CD4-positive, alpha-beta T cell treated with Interferon alpha-2 for 1 hour (primary cell): Measurements from ENCODE around the gene TMEM119.
"Not testable (repeated sequence)": the region's sequence is repeated elsewhere in the genome, so short reads cannot be mapped to it uniquely, and the experiment has no call there.

Experiments
- DNase-seq, 2 donors: peaks; one replicate each; pipeline ENCODE4 v3.0.0-alpha.2; 2020 to 2022

The TMEM119 gene

DNA sequence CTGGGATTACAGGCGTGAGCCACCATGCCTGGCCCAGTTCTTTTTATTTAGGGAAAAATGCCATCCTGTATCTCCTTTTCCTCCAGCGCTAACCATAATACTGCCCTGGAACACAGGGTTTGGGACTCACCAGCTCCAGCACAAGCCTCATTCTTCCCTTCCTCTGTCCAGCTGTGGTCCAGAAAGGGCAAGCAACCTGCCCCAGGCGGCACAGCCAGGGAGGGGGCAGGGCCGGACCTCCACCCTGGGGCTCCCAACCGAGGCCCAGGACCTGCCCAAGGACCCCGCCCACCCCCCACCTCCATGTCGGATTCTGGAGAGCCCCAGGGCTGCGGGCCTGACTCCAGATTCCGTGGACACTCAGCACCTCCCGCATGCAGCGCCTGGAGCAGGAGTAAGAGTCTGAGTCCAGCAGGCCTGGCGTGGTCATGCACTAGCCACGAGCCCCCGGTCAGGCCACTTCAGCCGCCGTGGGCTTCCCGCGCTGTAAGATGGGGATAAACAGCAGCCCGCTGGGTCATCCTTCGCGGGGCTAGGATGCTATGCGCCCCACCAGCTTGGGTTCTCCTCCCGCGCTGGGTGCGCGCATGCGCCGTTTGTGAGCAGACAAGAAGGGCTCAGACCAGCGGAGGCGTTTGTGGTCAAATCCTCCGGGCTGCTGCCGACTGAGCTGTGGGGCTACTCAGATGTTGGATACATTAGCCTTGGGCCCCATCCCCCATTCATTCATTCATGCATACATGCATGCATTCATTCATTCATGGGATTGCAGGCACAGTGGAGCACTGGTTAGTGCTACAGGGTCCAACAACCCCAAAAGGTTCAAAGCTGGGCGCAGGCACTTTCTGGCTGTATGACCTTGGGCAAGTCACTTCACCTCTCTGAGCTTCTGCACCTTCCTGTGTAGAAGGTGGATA, 16.3 kb downstream of the TMEM119 start:
- DNase-seq, result no peak

DNA sequence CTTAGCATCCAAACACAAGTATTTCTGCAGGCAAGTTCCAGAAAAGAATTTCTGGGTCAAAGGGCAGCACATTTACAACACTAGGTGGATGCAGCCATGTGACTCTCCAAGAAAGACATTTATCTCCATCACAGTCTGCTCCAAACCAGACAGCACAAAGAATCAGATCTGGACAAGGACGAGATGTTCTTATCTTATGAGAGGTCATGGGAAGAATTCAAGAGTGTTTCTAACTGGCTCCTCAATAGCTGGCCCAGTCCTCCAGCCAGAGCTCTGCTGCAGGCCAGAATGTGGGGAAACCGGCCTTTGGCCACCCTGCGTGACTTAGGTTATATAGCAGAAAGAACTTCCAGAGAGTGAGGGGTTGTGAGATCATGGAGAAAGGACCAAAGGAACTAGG, 17.4 kb downstream of the TMEM119 start:
- DNase-seq, result no peak

DNA sequence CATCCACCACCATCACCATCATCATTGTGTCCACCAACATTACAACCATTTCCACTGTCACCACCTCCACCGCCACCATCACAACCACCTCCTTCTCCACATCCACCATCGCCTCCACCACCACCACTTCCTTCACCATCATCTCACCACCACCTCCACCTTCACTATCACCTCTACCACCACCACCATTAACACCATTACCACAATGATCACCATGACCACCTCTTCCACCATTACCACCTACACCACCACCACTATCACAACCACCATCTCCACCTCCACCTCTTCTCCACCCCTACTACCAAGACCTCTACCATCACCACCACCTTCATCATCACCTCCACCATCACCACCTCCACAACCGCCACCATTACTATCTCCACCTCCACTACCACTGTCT, 19.1 kb downstream of the TMEM119 start:
- no peak for DNase-seq

DNA sequence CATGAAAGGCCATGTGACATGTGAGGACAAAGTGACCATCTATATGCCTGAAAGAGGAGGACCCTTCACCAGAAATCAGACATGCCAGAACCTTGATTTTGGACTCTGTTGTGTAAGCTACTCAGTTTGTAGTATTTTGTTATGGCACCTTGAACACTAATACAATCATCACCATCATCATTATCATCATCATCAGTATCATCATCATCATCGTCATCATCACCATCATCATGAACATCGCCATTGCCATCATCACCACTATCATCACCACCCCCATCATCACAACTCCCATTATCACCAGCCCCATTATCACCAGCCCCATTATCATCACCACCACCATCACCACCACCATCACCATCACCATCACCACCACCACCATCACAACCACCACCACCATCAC, 19.6 kb downstream of the TMEM119 start:
- no peak for DNase-seq

DNA sequence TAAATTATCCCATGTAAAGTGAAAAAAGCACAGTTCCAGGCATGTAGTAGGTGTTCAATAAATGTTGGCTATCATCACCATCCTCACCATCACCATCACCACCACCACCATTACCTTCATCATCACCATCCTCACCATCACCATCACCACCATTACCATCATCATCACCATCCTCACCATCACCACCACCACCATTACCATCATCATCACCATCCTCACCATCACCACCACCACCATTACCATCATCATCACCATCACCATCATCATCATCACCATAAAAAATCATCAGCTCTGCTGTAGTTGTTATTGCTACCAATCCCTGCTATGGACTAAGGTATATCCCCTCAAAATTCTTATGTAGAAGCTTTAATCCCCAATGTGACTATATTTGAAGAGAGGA, 20.4 kb downstream of the TMEM119 start:
- no peak for DNase-seq

DNA sequence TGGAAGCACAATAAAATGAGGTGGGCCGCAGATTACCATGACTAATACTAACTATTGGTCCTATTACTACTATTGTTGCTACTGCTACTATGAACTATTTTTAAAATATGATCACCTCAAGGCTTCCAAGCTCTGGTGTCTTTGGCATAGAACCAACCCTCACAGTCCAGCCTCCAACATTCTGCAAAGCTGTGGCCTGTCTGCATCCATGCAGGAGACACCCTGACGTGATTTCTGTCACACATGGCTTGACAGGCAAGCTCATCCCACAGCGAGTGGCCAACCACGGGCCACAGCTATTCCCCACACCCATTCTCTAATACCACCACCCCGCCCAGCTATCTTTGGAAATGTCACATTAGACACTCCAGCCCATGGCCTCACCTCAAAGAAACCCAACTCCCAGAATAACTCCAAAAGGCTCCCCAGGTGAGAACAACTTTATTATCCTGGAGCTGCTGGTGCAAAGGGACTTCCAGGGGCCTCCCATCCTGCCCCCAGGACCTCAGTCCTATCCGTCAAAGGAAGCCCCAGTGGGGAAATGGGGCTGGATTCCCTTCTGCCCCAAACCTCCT, 21.1 kb downstream of the TMEM119 start:
- no peak for DNase-seq

DNA sequence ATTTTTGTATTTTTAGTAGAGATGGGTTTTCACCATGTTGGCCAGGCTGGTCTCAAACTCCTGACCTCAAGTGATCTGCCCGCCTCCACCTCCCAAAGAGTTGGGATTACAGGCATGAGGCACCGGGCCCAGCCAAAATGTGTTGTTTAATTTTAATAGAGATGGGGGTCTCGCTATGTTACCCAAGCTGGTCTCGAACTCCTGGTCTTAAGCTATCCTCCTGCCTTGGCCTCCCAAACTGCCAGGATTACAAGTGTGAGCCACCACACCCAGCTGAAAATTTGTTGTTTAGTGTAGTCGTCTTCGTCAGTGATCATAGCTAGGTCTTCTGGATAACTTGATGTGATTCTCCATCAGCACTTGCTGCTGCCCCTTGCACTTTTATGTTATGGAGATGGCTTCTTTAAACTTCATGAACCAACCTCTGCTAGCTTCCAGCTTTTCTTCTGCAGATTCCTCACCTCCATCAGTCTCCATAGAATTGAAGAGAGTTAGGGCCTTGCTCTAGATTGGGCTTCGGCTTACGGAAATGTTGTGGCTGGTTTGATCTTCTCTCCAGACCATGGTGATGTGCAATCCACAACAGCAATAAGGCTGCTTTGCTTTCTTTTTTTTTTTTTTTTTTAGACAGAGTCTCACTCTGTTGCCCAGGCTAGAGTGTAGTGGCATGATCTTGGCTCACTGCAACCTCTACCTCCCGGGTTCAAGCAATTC, 22.5 kb downstream of the TMEM119 start:
- no peak for DNase-seq

DNA sequence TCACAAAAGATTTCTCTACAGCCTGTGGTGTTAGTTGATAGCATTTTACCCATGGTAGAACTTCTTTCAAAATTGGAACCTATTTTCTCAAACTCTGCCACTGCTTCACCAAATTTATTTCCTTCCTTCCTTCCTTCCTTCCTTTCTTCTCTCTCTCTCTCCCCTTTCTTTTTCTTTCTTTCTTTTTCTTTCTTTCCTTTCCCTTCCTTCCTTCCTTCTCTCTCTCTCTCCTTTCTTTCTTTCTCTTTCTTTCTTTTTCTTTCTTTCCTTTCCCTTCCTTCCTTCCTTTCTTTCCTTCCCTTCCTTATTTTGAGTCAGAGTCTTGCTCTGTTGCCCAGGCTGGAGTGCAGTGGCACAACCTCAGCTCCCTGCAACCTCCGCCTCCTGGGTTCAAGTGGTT, 23.6 kb downstream of the TMEM119 start:
- DNase-seq, result not testable (repeated sequence)

DNA sequence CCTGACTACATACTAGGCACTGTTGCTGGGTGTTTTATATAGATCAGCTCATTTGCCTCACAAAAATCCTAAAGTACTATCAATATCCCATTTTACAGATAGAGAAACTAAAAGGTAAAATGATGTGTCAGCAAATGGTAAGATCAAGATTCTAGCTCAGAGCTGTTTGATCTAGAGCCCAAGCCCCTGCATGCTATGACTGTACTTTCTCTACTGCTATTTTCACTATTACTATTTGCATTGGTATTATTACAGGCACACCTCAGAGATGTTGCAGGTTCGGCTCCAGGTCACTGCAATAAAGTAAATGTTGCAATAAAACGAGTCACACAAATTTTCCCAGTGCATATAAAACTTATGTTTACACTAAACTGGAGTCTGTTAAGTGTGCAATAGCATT, 24.6 kb downstream of the TMEM119 start:
- no peak for DNase-seq

DNA sequence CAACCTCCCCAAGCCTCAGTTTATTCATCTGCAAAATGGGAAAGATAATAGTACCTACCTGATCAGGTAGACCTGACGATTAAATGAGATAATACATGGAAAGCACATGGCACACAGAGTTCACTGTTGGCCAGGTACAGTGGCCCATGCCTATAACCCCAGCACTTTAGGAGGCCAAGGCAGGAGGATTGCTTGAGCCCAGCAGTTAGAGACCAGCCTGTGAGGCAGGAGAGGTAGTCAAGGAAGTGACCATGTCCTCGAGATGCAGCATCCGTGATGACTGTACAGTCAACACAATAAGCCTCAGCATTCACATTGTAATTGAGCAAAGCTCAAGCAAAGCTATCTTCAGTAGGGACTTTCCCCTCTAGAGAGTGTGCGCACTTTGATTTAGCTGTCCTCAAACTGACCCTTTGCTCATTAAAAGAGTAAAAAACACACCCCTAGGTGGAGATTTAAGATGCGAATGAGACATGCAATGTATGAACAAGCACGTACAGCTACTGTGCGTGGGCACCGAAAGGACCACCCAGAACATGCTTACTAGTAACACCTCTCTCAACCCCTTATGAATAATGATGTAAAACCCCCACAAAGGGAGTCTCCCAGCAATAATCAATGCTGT, 25.6 kb downstream of the TMEM119 start:
- no peak for DNase-seq

DNA sequence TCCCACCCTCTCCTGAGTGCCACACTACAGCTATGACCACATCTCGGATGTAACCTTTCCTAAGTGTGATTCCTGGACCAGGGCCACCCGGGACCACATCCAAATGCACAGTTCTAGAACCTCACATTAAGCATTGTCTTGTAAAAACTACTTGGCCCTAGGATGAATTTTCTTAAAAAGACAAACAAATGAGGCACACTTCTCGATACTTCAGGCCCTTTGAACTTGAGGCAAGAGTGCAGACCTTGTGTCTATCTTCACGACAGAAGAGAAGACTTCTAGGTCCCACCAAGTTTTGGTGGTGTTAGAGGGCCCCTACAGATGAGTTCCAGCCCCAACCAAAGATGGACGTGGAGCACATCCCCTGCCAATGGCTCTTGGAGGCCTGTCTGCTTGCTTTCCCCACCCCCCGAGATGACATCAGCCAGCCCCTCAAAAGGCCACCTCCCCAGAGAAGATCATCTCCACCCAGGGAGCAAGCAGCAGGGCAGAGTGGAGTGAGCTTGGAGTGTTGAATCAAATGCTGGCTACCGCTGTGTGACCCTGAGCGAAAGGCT, 26.2 kb downstream of the TMEM119 start:
- DNase-seq, result no peak

DNA sequence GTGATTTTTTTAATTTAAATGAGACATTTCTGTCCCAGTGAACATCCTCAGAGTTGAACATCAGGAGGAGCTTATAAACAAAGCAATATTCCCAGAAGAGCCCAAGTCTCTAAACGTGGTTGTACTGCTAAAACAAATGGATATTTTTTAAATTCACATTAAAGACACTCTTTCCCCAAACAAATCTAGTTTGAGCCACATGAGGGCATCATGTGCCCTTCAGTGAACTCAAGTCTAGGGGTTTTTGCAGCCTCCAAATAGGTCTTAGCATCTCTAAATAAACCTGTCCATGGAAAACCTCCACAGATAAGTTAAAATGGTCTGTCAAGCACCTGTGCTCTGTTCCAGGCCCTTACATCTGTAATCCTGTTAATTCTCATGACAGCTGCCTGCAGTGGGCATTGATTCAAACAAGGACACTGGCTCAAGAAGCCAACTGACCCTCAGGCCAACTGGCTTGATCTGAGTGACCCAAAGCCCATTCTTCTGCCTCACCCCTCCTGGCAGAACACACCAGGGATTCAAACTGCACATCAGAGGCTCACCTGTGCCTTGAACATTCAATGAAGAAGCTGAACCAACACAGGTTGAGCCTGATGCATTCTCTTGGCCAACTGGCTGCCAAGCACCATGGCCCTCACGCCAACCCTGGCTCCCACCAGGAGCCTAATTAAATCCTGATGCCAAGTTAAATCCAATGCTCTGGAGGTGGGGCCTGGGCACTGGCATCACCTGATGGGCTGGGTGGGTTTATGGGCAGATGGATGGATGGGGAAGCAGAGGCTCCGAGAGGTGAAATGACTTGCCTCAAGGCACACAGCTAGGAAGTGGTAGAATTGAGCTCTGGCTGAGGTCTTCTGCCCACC, 26.9 kb downstream of the TMEM119 start:
- peak in 1 of 2 donors; percentile 26 for DNase-seq

DNA sequence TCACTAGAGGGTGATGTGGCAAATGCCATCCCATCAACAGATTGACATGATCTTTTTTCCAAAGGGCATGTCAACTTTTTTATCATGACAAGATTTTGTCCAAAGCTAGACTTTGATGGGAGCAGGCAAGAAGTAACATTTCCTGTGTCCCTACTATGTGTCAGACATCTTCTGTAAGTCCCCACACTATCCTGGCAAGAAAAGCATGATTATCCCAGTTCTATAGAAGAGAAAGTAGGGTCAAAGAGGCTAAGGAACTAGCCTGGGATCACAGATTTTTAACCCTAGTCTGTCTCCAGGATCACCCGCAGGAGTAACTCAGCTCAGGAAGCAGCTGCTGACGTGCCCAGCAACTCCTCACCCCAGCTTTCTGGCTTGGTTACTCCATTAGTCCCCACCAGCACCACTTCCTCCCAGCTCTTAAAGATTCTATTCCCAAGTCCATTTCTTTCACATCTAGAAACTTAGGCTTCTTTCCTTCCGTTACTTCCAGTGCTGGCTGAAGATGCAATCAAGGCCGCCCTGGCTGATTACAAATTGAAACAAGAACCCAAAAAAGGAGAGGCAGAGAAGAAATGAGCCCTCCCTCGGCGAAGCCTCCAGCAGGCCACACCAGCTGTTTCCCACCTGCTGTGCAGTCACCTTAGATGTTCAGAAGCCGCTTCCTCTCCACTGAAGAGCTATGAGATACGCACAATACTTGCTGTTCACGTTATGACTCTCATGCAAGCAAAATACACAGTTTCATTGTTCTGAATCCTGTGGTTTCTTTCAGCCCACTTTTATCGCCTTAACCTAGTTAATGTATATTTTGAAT, 29.3 kb downstream of the TMEM119 start:
- DNase-seq, result peak; percentile 66 to 75

DNA sequence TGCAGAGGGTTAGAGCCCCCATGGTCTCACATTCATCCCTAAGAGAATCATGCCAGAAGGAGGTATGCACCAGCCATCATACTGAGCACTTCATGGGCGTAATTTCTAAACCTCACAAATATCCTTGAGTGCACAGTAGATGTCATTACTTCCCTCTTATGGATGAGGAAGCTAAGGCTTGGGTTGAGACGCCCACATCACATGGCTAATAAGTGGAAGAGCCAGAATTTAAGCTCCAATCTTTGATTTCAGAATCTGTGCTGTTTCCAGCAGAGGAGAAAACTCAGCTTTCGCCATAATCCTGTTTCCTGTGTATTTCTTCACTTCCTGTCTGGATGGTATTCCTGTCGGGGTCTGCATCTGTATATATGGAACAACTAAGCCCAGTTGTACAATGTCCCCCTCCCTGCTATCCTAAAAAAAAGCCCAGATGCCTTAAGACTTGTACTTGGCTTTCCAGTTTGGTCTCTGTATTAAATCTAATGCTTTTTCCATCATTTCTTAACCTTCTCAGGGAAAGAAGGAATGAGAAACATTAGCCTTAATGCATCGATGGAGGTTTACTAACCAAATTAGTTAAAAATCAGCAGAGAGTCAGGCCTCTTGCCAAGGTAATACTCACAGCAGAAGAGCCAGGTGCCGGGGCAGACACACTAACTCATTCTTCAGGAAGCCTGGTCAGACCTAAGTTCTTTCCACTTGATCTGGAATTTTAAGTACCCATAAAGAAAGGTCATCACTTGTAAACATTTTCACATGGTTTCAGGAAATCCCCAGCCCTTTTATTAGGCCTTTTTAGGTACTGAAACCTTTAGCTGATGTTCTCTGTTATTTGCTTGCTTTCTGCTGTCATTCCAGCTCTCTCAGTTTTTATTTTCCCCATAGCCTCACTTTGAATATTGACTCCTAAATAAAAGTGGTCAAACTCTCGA, 30.2 kb downstream of the TMEM119 start:
- no peak for DNase-seq

DNA sequence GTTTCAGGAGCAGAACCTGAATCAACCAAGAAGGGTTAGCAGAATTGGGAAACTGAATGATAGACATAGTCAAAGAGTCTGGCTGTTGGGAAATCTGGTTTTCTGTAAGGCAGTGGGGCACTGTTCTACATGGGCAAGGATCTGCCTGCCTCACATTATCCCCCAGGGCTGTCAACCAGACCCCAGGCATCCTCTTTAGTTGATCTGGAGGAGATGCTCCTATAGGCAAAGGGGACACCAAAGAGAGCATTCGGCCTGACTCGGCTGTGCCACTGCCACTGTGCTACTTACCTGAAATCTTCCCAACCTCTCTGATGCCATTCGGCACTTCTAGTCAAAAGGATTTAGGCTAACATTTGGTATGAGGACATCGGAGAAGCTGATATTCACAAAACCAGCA, 31.4 kb downstream of the TMEM119 start:
- DNase-seq, result no peak

DNA sequence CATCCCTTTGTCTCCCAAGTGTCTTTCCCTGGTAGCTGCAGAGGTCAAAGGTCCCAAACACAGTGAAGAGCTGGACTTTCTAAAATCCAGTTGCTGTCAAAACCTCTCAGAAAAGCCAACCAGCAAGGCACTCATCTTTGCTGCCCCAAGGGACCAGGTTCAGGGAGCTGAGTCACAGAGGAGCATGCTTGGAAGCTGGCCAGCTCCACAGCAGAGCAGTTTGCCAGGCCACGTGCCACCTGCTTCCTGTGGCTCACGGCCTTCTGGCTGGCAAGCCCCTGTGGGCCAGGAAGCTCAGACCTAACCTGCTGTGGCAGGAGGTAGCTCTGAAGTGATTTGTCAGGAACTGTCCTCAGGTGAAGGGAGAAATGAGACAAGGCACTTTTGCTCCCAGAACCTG, 31.9 kb downstream of the TMEM119 start:
- peak; percentile 52 to 59 for DNase-seq

DNA sequence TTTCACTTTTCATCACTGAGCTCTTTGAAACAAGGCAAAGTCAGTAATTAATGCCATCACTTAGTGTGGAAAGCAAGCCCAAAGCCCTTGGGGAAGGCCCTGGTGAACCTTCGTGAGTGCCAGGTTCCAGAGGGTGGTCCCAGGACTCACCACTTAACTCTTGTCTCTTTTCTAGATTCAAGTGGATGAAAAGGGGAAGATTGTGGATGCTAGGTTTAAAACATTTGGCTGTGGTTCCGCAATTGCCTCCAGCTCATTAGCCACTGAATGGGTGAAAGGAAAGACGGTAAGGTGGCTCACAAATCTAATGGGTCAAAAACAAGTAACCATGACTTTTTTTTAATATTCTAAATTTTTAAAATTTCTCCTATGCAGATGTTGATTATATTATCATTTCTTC, 32.7 kb downstream of the TMEM119 start:
- no peak for DNase-seq

DNA sequence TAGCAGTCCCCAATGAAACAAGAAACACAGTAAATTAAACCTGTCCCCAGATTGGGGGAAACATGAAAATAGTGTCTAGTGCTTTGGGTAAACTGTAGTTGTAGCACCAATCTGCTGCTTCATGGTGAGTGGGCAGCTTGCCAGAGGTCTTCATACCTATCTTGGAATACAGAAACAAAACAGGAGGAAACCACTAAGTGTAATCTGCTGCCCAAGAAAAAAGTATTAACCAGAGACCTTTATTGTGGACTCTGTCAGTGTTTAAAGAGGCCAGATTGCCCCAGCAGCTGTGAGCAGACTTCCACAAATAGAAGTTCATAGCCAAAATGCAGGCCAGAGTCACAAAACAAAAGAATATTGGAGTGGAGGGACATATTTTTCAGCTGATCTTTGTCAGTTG, 33.2 kb downstream of the TMEM119 start:
- DNase-seq, result no peak

DNA sequence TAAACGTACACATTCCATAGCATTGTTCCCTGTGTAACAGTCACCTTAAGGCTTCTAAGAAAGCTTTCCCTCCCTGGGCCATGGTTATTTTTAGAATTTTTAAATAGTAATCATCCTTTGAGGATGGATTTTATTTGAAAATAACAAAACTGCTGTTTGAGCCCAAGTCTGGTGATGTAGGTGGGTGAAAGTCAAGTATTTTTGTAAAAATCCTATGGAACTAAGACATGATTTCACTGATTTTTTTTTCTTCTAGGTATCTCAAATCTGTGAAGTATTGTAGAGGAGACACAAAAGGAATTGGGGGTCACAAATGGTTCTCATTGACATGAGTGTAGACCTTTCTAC, 34.1 kb downstream of the TMEM119 start:
- DNase-seq, result no peak

DNA sequence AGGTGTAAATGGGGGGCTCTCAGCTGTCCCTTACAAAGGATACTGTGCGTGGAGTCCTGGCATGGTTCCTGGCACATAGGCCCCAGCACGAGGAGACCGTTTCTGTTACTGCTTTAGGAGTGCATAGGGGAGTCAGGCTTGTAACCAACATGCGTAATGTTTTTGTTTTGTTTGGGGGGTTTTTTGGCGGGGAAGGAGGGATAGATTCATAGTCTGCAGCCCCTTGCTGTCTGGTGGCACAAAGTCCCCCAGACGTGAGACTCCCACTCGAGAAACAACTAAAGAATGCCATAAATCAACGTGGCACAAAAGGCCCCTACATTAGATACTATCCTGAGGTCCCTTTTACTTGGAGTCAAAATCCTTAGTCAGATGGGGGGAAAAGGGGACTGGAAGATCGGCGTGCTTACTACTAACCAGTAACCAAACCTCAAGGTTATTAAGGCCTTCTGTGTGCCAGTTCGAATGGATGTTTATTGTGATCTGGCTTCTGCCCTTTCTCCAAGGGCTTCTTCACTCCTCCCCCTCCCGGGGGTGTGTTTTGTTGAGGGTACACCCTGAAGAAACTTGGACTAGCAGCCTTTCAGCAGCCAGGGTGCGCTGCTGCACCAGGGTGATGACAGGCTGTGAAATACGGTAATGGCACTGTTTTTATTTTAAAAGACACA, 34.6 kb downstream of the TMEM119 start:
- peak; percentile 87 to 91 for DNase-seq
